HG03108 (cell line): ENCODE results near the gene PAQR5.

Experiments
- ATAC-seq: cut with Tn5 transposase; IDR thresholded peaks from one replicate; pipeline ENCODE4 v1.9.1; 2021; ENCODE audit warnings: moderate library complexity; ENCODE audit not compliant: unreplicated experiment

PAQR5 gene

GRCh38 chr15:69456208-69457166 lies 157.8 kb downstream of the PAQR5 start:
- ATAC-seq: no peak
